Right renal cortex interstitium (tissue), 3 donors: ENCODE results near the gene EPDR1. TPM values are rescaled to one million over a fixed set of nuclear protein-coding genes. Genes with fewer than 3 reads are reported as not detected.

Experiments used
- DNase-seq, 3 donors: peaks; one replicate each; pipeline ENCODE4 v3.0.0-alpha.2; 2013; ENCODE audit warnings: low read depth in 3 of 3, low spot score in 2 of 3
- polyA plus RNA-seq, 3 donors: library from polyadenylated mRNA; unstranded; fragments of 120-200 nt; gene quantifications; one replicate each; pipeline ENCODE4 v1.2.1, GENCODE V29; 2013; ENCODE audit not compliant: insufficient read length in 3 of 3

The EPDR1 gene
- 10 to 100 TPM; 16.1 to 20.1 (median 19.3) TPM for polyA plus RNA-seq

DNA sequence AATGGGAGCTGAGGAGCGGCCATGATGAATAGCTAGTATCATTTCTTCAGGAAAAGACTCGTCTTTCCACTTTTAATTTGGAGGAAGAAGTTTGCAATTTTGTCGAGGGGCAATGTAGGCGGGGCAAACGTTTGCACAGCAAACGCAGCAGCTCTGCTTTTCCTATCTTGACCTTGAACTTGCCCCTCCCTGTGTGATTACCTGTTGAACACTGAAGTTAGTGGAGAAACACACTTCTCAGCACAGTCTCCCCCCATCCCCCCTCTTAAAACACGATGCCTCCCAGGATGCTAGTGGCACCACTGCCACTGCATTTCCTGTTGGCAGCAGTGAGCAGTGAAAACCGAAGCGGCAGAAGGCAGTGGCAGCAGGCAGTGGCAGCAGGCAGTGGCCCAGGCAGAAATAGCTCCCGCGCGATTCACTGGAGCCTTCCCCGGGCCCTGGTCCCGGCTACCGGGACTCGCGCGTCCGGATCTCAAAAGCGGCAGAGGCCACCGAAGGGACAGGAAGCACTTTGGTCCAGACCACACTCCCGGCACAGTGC, at the start of gene EPDR1:
TSS of gene EPDR1 (plus strand) at position 336 of the 544 bp plus-strand sequence. CDS start 300 bp downstream, outside the sequence.
- peak in 1 of 3 donors; percentile 54 for DNase-seq

- no peak for DNase-seq
These were observed 38.4 kb upstream of the EPDR1 start for GRCh38 chr7:37882086-37882485.

DNA sequence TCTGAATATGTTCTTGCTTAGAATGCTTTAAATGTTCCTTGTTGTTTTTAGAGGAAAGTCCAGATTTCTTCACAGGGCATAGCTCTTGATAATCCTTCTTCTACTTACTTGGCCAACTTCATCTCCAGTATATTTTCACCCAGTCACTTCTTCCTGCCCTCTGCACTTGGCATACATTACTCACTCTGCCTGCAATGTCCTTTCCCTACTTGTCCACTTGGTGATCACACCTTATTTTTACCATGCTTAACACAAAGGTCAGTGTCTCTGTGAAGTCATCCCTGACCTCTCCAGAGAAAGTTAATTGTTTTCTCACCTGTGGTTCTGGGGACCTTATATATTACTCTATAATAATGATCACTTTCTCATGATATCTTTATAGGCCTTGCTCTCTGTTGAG, 27.1 kb upstream of the EPDR1 start:
- DNase-seq, result no peak

DNA sequence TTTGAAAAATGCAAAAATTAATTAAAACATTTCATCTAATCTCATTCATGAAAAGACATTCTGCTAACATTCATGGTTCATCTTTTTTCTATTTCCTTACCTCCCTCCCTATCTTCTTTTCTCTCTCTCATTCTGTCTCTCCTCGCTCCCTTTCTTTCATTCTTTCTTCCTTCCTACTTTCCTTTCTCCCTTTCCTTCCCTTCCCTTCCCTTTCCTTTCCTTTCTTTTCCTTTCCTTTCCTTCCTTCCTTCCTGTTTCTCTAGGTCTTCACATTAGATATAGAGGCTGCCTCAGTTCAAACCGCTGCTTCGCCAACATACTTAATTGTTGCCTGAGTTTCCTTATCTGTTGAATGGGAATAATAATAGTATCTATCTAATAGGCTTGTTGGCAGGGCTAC, 25.8 kb upstream of the EPDR1 start:
- no peak for DNase-seq

DNA sequence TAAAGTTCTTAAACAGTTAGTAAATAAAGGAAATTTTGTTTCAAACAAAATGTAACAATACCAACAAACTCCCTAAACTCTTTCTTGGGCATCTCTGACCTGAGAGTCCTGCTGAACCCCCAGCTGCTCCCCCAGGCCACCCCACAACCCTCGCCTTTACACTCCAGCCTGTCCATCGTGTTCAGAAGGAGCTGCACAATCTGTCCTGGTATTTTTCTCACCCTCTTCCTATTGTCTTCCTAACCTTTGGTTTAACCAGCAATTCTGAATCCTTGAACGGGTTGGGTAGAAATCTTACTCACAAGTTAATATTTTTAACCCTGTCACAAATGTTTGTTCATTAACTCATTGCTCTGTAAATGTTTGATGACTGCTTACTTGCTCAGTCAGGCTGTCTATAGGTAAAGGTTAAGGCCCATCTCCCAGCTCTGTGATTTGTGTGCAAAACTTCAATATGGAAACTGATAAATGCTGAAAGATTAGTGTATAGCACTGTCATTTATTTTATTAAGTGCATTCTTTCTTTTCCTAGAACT, 20.7 kb upstream of the EPDR1 start:
- peak in 1 of 3 donors; percentile 19 for DNase-seq

DNA sequence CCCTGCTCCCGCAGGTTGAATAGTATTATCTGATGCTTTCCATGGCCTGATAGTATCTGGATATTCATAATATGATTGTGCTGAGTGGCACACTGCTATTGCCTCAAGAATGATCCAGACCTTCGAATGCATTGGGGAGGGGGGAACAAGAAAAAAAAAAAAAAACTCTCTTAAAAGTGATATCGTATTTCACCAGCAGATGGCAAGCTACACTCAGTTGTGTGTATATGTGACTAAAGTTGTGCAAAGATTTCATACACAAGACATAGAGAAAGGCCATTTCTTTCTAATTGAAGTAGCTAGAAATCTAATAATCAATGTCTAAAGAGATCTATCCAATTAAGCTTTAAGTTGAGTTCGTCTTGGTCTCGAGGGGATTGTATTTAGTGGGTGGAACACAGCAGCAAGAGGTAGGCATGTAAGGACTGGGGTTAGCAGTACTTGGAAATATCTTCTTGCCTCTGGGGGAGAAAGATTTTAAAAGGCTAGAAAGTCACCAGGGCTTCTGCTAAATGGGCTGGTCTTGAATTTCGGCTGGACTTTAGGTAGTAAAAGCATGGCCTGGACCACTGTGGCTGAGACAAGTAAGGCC, 19.1 kb upstream of the EPDR1 start:
- peak in 1 of 3 donors; percentile 15 for DNase-seq

- no peak for DNase-seq
These were observed 18.4 kb upstream of the EPDR1 start for GRCh38 chr7:37901890-37902524.

- no peak for DNase-seq
These were observed 12.1 kb upstream of the EPDR1 start for GRCh38 chr7:37908221-37908788.

- DNase-seq, result no peak
These were observed 7.7 kb upstream of the EPDR1 start for GRCh38 chr7:37912756-37913155.

DNA sequence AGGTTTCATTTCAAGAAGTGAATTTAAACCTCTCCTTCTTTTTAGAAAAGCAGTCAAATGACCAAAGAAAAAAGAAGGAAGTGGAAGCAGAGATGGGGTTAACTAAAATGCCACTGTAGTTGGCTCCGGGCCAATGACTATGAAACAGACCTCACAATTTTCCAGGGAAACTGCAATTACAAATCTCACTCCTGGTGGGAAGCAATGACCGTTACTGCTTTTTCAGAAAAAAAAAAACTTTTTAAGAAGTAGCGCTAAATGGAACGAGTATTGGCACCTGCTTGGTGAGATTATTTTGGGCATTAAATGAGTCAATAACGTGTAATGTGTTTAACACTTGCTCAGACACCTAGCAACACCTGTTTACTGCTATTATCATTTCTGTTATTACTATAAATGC, 5.0 kb upstream of the EPDR1 start:
- peak in 1 of 3 donors; percentile 18 for DNase-seq

- DNase-seq, result no peak
These were observed 4.3 kb upstream of the EPDR1 start for GRCh38 chr7:37916017-37916672.

- peak in 1 of 3 donors; percentile 66 for DNase-seq
These were observed 3.5 kb upstream of the EPDR1 start, which contains the start of gene SFRP4 for GRCh38 chr7:37916673-37917660. SFRP4 (minus strand) TSS chr7:37916817; CDS start chr7:37916537, 280 bp downstream.

DNA sequence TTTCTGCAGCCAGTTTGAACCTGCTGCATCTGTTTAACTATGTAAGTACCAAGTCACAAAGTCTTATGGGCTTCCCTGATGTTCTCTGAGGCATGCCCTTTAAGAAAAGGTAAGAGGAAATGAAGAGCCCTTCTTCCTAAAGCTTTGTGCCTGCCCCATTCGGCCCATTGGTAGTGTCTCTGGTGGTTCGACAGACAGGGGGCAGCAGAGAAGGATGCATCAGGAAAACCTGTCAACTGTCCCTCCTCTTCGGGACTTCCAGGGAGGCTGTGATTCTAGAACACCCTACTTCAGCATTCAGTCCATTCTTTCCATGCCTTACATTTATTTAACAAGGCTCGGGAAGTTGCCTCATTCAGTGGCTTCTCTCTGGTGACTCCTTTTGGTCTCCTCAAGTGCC, 1.9 kb upstream of the EPDR1 start:
- no peak for DNase-seq

GRCh38 chr7:37920849-37921805, 687 bp downstream of the EPDR1 start:
- peak in 1 of 3 donors; percentile 19 for DNase-seq

DNA sequence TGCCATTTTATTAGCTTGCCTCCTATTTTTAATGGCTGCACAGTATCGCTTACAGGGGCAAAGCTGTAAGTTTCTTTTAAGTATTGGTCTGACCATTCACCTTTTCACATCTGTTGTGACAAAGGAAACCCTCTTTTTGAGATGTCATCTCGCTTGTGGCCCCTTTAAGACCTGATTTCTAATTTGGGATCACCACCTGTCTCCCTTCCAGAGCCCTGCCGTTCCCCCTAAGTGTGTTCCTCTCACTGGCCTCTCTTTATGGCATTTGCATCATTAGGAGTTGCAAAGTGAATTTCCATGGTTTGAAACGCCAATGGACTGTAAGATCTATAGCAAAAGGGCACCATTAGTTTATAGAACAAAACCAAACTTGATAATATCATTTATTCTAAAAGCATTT, 1.4 kb downstream of the EPDR1 start:
- DNase-seq, result no peak

DNA sequence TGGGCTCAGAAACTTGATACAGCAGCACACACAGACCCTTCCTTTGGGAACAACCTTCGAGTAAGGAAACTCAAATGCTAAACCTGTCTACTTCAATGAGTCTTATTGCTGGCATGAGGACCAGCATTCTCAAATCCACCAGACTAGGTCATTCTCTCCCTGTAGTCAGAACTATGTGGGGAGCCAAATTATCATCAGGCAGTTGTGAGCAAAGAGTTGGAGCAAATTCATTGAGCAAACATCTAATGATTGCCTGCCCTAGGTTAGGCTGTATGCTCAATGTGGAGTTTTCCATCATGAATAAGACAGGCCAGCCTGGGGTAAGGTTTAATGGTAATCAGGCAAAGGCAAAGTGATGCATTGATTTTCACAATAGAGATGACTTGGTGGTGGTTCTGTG, 3.6 kb downstream of the EPDR1 start:
- DNase-seq, result no peak

- DNase-seq, result no peak
These were observed 4.1 kb downstream of the EPDR1 start for GRCh38 chr7:37924491-37925041.

- DNase-seq, result no peak
These were observed 5.2 kb downstream of the EPDR1 start for GRCh38 chr7:37925620-37926019.
